Liver (tissue), 9 donors: Measurements from ENCODE around the gene HOXB3. TPM values are rescaled to one million over a fixed set of nuclear protein-coding genes. Genes with fewer than 3 reads are reported as not detected.

Experiments
- DNase-seq: peaks from one replicate; pipeline ENCODE4 v3.0.0-alpha.2; 2017; ENCODE audit warnings: low spot score
- H3K27ac ChIP-seq, 2 donors: one replicate each; pipeline ENCODE4 v1.7.0; 2013; ENCODE audit warnings: inconsistent platforms in 2 of 2, low read length in 2 of 2, control low read depth in 1 of 2, low read depth in 1 of 2, mild to moderate bottlenecking in 1 of 2
- H3K27me3 ChIP-seq, 4 donors: one replicate each; pipeline versions ENCODE4 v1.6.1 to v1.7.0; 2013; ENCODE audit warnings: low read length in 3 of 4, inconsistent platforms in 1 of 4, mild to moderate bottlenecking in 1 of 4, moderate library complexity in 1 of 4; ENCODE audit not compliant: control insufficient read depth in 4 of 4, insufficient read depth in 4 of 4
- H3K36me3 ChIP-seq, 4 donors: one replicate each; pipeline versions ENCODE4 v1.6.1 to v1.7.0; 2013; ENCODE audit warnings: low read length in 3 of 4, mild to moderate bottlenecking in 3 of 4, low read depth in 1 of 4, moderate library complexity in 1 of 4; ENCODE audit not compliant: control insufficient read depth in 4 of 4, insufficient read depth in 3 of 4
- H3K4me1 ChIP-seq, 4 donors: one replicate each; pipeline versions ENCODE4 v1.6.1 to v1.7.0; 2013; ENCODE audit warnings: low read length in 3 of 4, mild to moderate bottlenecking in 3 of 4, moderate library complexity in 1 of 4; ENCODE audit not compliant: control insufficient read depth in 4 of 4, insufficient read depth in 4 of 4
- H3K4me3 ChIP-seq, 3 donors: one replicate each; pipeline versions ENCODE4 v1.6.1 to v1.7.0; 2013; ENCODE audit warnings: low read length in 3 of 3, control low read depth in 1 of 3, low read depth in 1 of 3, mild to moderate bottlenecking in 1 of 3
- H3K9ac ChIP-seq, 2 donors: one replicate each; pipeline ENCODE4 v1.7.0; 2013; ENCODE audit warnings: low read length in 2 of 2, mild to moderate bottlenecking in 2 of 2, moderate library complexity in 2 of 2, control low read depth in 1 of 2, low read depth in 1 of 2
- H3K9me3 ChIP-seq, 4 donors: one replicate each; pipeline versions ENCODE4 v1.6.1 to v1.7.0; 2013; ENCODE audit warnings: low read length in 3 of 4; ENCODE audit not compliant: control insufficient read depth in 4 of 4
- ATF3 ChIP-seq: IDR thresholded peaks from 2 replicates; pipeline ENCODE4 v1.6.1; 2016; ENCODE audit warnings: antibody characterized with exemption
- CTCF ChIP-seq: fragments of 150-350 bp; IDR thresholded peaks from 2 replicates; pipeline ENCODE4 v1.5.1; 2017; ENCODE audit warnings: improper control_type of control experiment, low read depth, low read length; ENCODE audit not compliant: missing input control
- EGR1 ChIP-seq, 2 donors: IDR thresholded peaks; 2 replicates each; pipeline ENCODE4 v1.6.1; 2016 to 2018; ENCODE audit warnings: antibody characterized with exemption in 2 of 2, low read depth in 2 of 2
- FOXA2 ChIP-seq: IDR thresholded peaks from 2 replicates; pipeline ENCODE4 v1.6.1; 2016; ENCODE audit warnings: antibody characterized with exemption
- GABPA ChIP-seq, 2 donors: IDR thresholded peaks in 1 of 2; conservative IDR thresholded peaks in 1 of 2; 2 replicates each; pipeline ENCODE4 v1.6.1; 2016; ENCODE audit warnings: antibody characterized with exemption in 2 of 2, mild to moderate bottlenecking in 1 of 2, moderate library complexity in 1 of 2
- HNF4A ChIP-seq, 2 donors: conservative IDR thresholded peaks; 2 replicates each; pipeline ENCODE4 v1.6.1; 2016; ENCODE audit warnings: antibody characterized with exemption in 2 of 2, mild to moderate bottlenecking in 2 of 2
- HNF4G ChIP-seq: IDR thresholded peaks from 2 replicates; pipeline ENCODE4 v1.6.1; 2016; ENCODE audit warnings: antibody characterized with exemption
- JUND ChIP-seq, 2 donors: IDR thresholded peaks; 2 replicates each; pipeline ENCODE4 v1.6.1; 2016; ENCODE audit warnings: antibody characterized with exemption in 2 of 2
- MAX ChIP-seq: IDR thresholded peaks from 2 replicates; pipeline ENCODE4 v1.6.1; 2016; ENCODE audit warnings: antibody characterized with exemption
- NR2F2 ChIP-seq: IDR thresholded peaks from 2 replicates; pipeline ENCODE4 v1.6.1; 2016; ENCODE audit warnings: antibody characterized with exemption
- RAD21 ChIP-seq, 2 donors: IDR thresholded peaks; 2 replicates each; pipeline ENCODE4 v1.6.1; 2016; ENCODE audit warnings: antibody characterized with exemption in 2 of 2, mild to moderate bottlenecking in 2 of 2
- REST ChIP-seq: IDR thresholded peaks from 2 replicates; pipeline ENCODE4 v1.6.1; 2016; ENCODE audit warnings: antibody characterized with exemption, mild to moderate bottlenecking
- RXRA ChIP-seq, 2 donors: IDR thresholded peaks; 2 replicates each; pipeline ENCODE4 v1.6.1; 2017 to 2018; ENCODE audit warnings: antibody characterized with exemption in 2 of 2, mild to moderate bottlenecking in 1 of 2
- SP1 ChIP-seq: IDR thresholded peaks from 2 replicates; pipeline ENCODE4 v1.6.1; 2018; ENCODE audit warnings: antibody characterized with exemption, mild to moderate bottlenecking
- TAF1 ChIP-seq: conservative IDR thresholded peaks from 2 replicates; pipeline ENCODE4 v1.6.1; 2016; ENCODE audit warnings: antibody characterized with exemption, mild to moderate bottlenecking
- YY1 ChIP-seq: IDR thresholded peaks from 2 replicates; pipeline ENCODE4 v1.6.1; 2016; ENCODE audit warnings: antibody characterized with exemption, mild to moderate bottlenecking
- ZBTB33 ChIP-seq: IDR thresholded peaks from 2 replicates; pipeline ENCODE4 v1.6.1; 2016; ENCODE audit warnings: antibody characterized with exemption
- WGBS: extraction: QIAGEN DNeasy Blood & Tissue Kit; methylation state at CpG from one replicate; pipeline ENCODE4 v1.1.7; 2013; 5-methylcytosine and 5-hydroxymethylcytosine counted together
- polyA plus RNA-seq, 2 donors: library from polyadenylated mRNA; stranded (reverse) in 1 of 2; unstranded in 1 of 2; fragments of 200-250 nt in 1 of 2; fragments of >200 nt in 1 of 2; fragmentation: Nextera tagmentation in 1 of 2; extraction: Ambion mirVana in 1 of 2; gene quantifications; one replicate each; pipeline versions ENCODE4 v1.2.1 to v1.2.3, GENCODE V29; 2013 to 2015
- total RNA-seq, 2 donors: library from RNA; depleted of rRNA; stranded (reverse); fragments of >200 nt; gene quantifications; one replicate each; pipeline ENCODE4 v1.2.3, GENCODE V29; 2014
- donor health status: healthy.
- donor health status: healthy.
- donor health status: healthy.
- donor health status: healthy.
- donor health status: healthy.

The HOXB3 gene
- total and polyA plus RNA-seq, 4 donors: 0.75 to 2.2 (median 1.2) TPM

GRCh38 chr17:48520631-48521079, 69.4 kb downstream of the HOXB3 start:
- 54% methylated on average over 1 of the region's 1 CpG for WGBS
- no peak overlapping the region for H3K9ac ChIP-seq
- H3K27me3 ChIP-seq: peaks cover 0 to 26% (median 3%) of the 10 kb centered on the region in 4 donors
- no peak overlapping the region for H3K4me3 ChIP-seq
- DNase-seq: no peak
- no peak for TF ChIP-seq MAX
- TF ChIP-seq YY1: no peak
- no peak for TF ChIP-seq HNF4G
- no peak for TF ChIP-seq ZBTB33
- no peak for TF ChIP-seq NR2F2
- TF ChIP-seq TAF1: no peak
- no peak for TF ChIP-seq RXRA (IDR thresholded peaks at IDR 0.05)
- no peak for TF ChIP-seq GABPA (IDR thresholded peaks at IDR 0.05 in 1 of 2, conservative IDR thresholded peaks at IDR 0.05 in 1 of 2)
- no peak for TF ChIP-seq HNF4A (conservative IDR thresholded peaks at IDR 0.05)
- TF ChIP-seq RAD21 (IDR thresholded peaks at IDR 0.05): no peak
- TF ChIP-seq CTCF: no peak
- no peak for TF ChIP-seq SP1
- TF ChIP-seq JUND (IDR thresholded peaks at IDR 0.05): no peak
- TF ChIP-seq EGR1 (IDR thresholded peaks at IDR 0.05; ENCODE audit: low read depth in 2 of 2): no peak
- TF ChIP-seq FOXA2: no peak
- H3K27ac ChIP-seq: no peak overlapping the region
- H3K4me1 ChIP-seq: no peaks in the 10 kb centered on the region
- no peaks in the 10 kb centered on the region for H3K36me3 ChIP-seq
- H3K9me3 ChIP-seq: no peaks in the 10 kb centered on the region

- no peak for DNase-seq
- TF ChIP-seq REST: no peak
- TF ChIP-seq YY1: no peak
- no peak for TF ChIP-seq CTCF
- TF ChIP-seq EGR1 (IDR thresholded peaks at IDR 0.05; ENCODE audit: low read depth in 2 of 2): no peak
- no peak for TF ChIP-seq TAF1
- no peak for TF ChIP-seq ATF3
- Histone ChIP-seq H3K27ac (no peak overlapping the region), H3K36me3 (no peaks in the 10 kb centered on the region), H3K27me3 (peaks cover 0 to 26% (median 4%) of the 10 kb centered on the region in 4 donors), H3K4me3 (no peak overlapping the region), H3K4me1 (no peaks in the 10 kb centered on the region), H3K9me3 (no peaks in the 10 kb centered on the region), H3K9ac (no peak overlapping the region)
- 81% methylated on average over 5 of the region's 5 CpGs for WGBS
These were observed 70.6 kb downstream of the HOXB3 start for GRCh38 chr17:48519427-48519826.
